ENCODE measurements around the gene MAST4.

MAST4 gene

GRCh38 chr5:66877843-66878242 lies 281.6 kb downstream of the MAST4 start:
- H3K9ac ChIP-seq (ENCODE audit: low read length) = no peak overlapping the region
- no peak overlapping the region for H3K27ac ChIP-seq (ENCODE audit: low read length)
- TF ChIP-seq CTCF (IDR thresholded peaks at IDR 0.05; ENCODE audit: low read length) (no peak), EZH2 (optimal IDR thresholded peaks at IDR 0.05; ENCODE audit: low read depth, low read length) (no peak), EZH2phosphoT487 (IDR thresholded peaks at IDR 0.05; ENCODE audit: low read length) (no peak)
- no peaks in the 10 kb centered on the region for H3K9me3 ChIP-seq (replicated peaks; ENCODE audit: insufficient read depth, low read length)
- H3K4me2 ChIP-seq (ENCODE audit: low read depth, low read length) = no peak overlapping the region
- no peak overlapping the region for H2AFZ ChIP-seq (ENCODE audit: low read length)
- H4K20me1 ChIP-seq (ENCODE audit: insufficient read depth, low read length) = no peaks in the 10 kb centered on the region
- no peak for DNase-seq
- H3K4me3 ChIP-seq (ENCODE audit: low read length) = no peak overlapping the region
- H3K27me3 ChIP-seq (replicated peaks; ENCODE audit: insufficient read depth, low read length) = no peaks in the 10 kb centered on the region
- no peaks in the 10 kb centered on the region for H3K4me1 ChIP-seq (ENCODE audit: low read length)
- H3K9me2 ChIP-seq (replicated peaks; ENCODE audit: insufficient read depth, low read length) = no peaks in the 10 kb centered on the region
- no peaks in the 10 kb centered on the region for H3F3A ChIP-seq (ENCODE audit: insufficient read depth, low read length)
- no peaks in the 10 kb centered on the region for H3K79me2 ChIP-seq (ENCODE audit: low read length)
- H3K36me3 ChIP-seq (replicated peaks; ENCODE audit: insufficient read depth, low read length) = no peaks in the 10 kb centered on the region

- no peak for DNase-seq
- H3K9me2 ChIP-seq (replicated peaks; ENCODE audit: insufficient read depth, low read length) = no peaks in the 10 kb centered on the region
- H2AFZ ChIP-seq (ENCODE audit: low read length) = no peak overlapping the region
Measured at GRCh38 chr5:66880401-66880800, 284.2 kb downstream of the MAST4 start.

GRCh38 chr5:66881480-66882161 lies 285.4 kb downstream of the MAST4 start:
- Histone ChIP-seq H3K4me3 (ENCODE audit: low read length) (no peak overlapping the region), H3F3A (ENCODE audit: insufficient read depth, low read length) (no peaks in the 10 kb centered on the region), H3K36me3 (replicated peaks; ENCODE audit: insufficient read depth, low read length) (no peaks in the 10 kb centered on the region), H3K9me2 (replicated peaks; ENCODE audit: insufficient read depth, low read length) (no peaks in the 10 kb centered on the region), H3K4me1 (ENCODE audit: low read length) (no peaks in the 10 kb centered on the region), H3K27me3 (replicated peaks; ENCODE audit: insufficient read depth, low read length) (no peaks in the 10 kb centered on the region), H3K9me3 (replicated peaks; ENCODE audit: insufficient read depth, low read length) (no peaks in the 10 kb centered on the region), H3K9ac (ENCODE audit: low read length) (no peak overlapping the region), H3K4me2 (ENCODE audit: low read depth, low read length) (no peak overlapping the region), H3K79me2 (ENCODE audit: low read length) (no peaks in the 10 kb centered on the region), H3K27ac (ENCODE audit: low read length) (no peak overlapping the region), H4K20me1 (ENCODE audit: insufficient read depth, low read length) (no peaks in the 10 kb centered on the region), H2AFZ (ENCODE audit: low read length) (no peak overlapping the region)
- no peak for DNase-seq
- TF ChIP-seq CTCF (IDR thresholded peaks at IDR 0.05; ENCODE audit: low read length) = no peak
- TF ChIP-seq EZH2 (optimal IDR thresholded peaks at IDR 0.05; ENCODE audit: low read depth, low read length) = no peak
- no peak for TF ChIP-seq EZH2phosphoT487 (IDR thresholded peaks at IDR 0.05; ENCODE audit: low read length)

More at GRCh38 chr5:66880401-66880800, 284.2 kb downstream of the MAST4 start:
- no peaks in the 10 kb centered on the region for H3K36me3 ChIP-seq (replicated peaks; ENCODE audit: insufficient read depth, low read length)
- H3K27ac ChIP-seq (ENCODE audit: low read length) = no peak overlapping the region
- H3K79me2 ChIP-seq (ENCODE audit: low read length) = no peaks in the 10 kb centered on the region
- H4K20me1 ChIP-seq (ENCODE audit: insufficient read depth, low read length) = no peaks in the 10 kb centered on the region
- H3K4me1 ChIP-seq (ENCODE audit: low read length) = no peaks in the 10 kb centered on the region
- H3K27me3 ChIP-seq (replicated peaks; ENCODE audit: insufficient read depth, low read length) = no peaks in the 10 kb centered on the region
- H3K9me3 ChIP-seq (replicated peaks; ENCODE audit: insufficient read depth, low read length) = no peaks in the 10 kb centered on the region
- H3K4me3 ChIP-seq (ENCODE audit: low read length) = no peak overlapping the region
- TF ChIP-seq CTCF (IDR thresholded peaks at IDR 0.05; ENCODE audit: low read length) (no peak), EZH2 (optimal IDR thresholded peaks at IDR 0.05; ENCODE audit: low read depth, low read length) (no peak), EZH2phosphoT487 (IDR thresholded peaks at IDR 0.05; ENCODE audit: low read length) (no peak)
- no peaks in the 10 kb centered on the region for H3F3A ChIP-seq (ENCODE audit: insufficient read depth, low read length)
- no peak overlapping the region for H3K9ac ChIP-seq (ENCODE audit: low read length)
- H3K4me2 ChIP-seq (ENCODE audit: low read depth, low read length) = no peak overlapping the region

Measured in MM.1S (cell line).